ENCODE measurements around the gene DDX52.

DDX52 gene

GRCh38 chr17:37673386-37673785 is 30.1 kb upstream of the DDX52 start:
- no peak overlapping the region for H3K27ac ChIP-seq (ENCODE audit: low read depth, low read length, poor library complexity, severe bottlenecking)

GRCh38 chr17:37672548-37673078 is 29.4 kb upstream of the DDX52 start:
- H3K4me3 ChIP-seq (ENCODE audit: low read depth, low read length, poor library complexity, severe bottlenecking), result no peak overlapping the region
- no peak overlapping the region for H3K9ac ChIP-seq (ENCODE audit: low read length)
- H3K36me3 ChIP-seq (ENCODE audit: insufficient read depth, low read length), result no peaks in the 10 kb centered on the region
- no peaks in the 10 kb centered on the region for H4K20me1 ChIP-seq (ENCODE audit: insufficient read depth, low read length)
- no peak overlapping the region for H3K27ac ChIP-seq (ENCODE audit: low read depth, low read length, poor library complexity, severe bottlenecking)
- H3K9me2 ChIP-seq (ENCODE audit: low read depth, low read length), result no peaks in the 10 kb centered on the region
- no peaks in the 10 kb centered on the region for H3F3A ChIP-seq (ENCODE audit: insufficient read depth, low read length)
- no peaks in the 10 kb centered on the region for H3K79me2 ChIP-seq (ENCODE audit: insufficient read depth, low read length)
- H2AFZ ChIP-seq (ENCODE audit: low read length), result no peak overlapping the region
- peaks cover 5% of the 10 kb centered on the region; the same call in 1 of the 2 replicates for H3K27me3 ChIP-seq (ENCODE audit: insufficient read depth, low read length)
- TF ChIP-seq EZH2 (IDR thresholded peaks at IDR 0.05; ENCODE audit: borderline replicate concordance, low read length), result no peak
- no peak for TF ChIP-seq CTCF (IDR thresholded peaks at IDR 0.05; ENCODE audit: low read length)
- no peaks in the 10 kb centered on the region for H3K4me1 ChIP-seq (ENCODE audit: insufficient read depth, low read length, severe bottlenecking)
- no peak overlapping the region for H3K4me2 ChIP-seq (ENCODE audit: low read length)
- H3K9me3 ChIP-seq (ENCODE audit: low read length), result no peaks in the 10 kb centered on the region

More at GRCh38 chr17:37673386-37673785, 30.1 kb upstream of the DDX52 start:
- H3K27me3 ChIP-seq (ENCODE audit: insufficient read depth, low read length), result no peaks in the 10 kb centered on the region; the same call in 1 of the 2 replicates
- no peaks in the 10 kb centered on the region for H3K36me3 ChIP-seq (ENCODE audit: insufficient read depth, low read length)
- H3K4me2 ChIP-seq (ENCODE audit: low read length), result no peak overlapping the region
- H3K4me1 ChIP-seq (ENCODE audit: insufficient read depth, low read length, severe bottlenecking), result no peaks in the 10 kb centered on the region
- no peak overlapping the region for H2AFZ ChIP-seq (ENCODE audit: low read length)
- TF ChIP-seq CTCF (IDR thresholded peaks at IDR 0.05; ENCODE audit: low read length) (no peak), EZH2 (IDR thresholded peaks at IDR 0.05; ENCODE audit: borderline replicate concordance, low read length) (no peak)
- H4K20me1 ChIP-seq (ENCODE audit: insufficient read depth, low read length), result no peaks in the 10 kb centered on the region
- H3K9me2 ChIP-seq (ENCODE audit: low read depth, low read length), result no peaks in the 10 kb centered on the region
- no peaks in the 10 kb centered on the region for H3F3A ChIP-seq (ENCODE audit: insufficient read depth, low read length)
- H3K4me3 ChIP-seq (ENCODE audit: low read depth, low read length, poor library complexity, severe bottlenecking), result no peak overlapping the region
- no peaks in the 10 kb centered on the region for H3K9me3 ChIP-seq (ENCODE audit: low read length)
- H3K9ac ChIP-seq (ENCODE audit: low read length), result no peak overlapping the region
- no peaks in the 10 kb centered on the region for H3K79me2 ChIP-seq (ENCODE audit: insufficient read depth, low read length)

GRCh38 chr17:37671824-37672547 is 28.7 kb upstream of the DDX52 start:
- Histone ChIP-seq H3K27ac (ENCODE audit: low read depth, low read length, poor library complexity, severe bottlenecking) (no peak overlapping the region), H3F3A (ENCODE audit: insufficient read depth, low read length) (no peaks in the 10 kb centered on the region), H2AFZ (ENCODE audit: low read length) (no peak overlapping the region), H3K9me3 (ENCODE audit: low read length) (no peaks in the 10 kb centered on the region), H3K4me1 (ENCODE audit: insufficient read depth, low read length, severe bottlenecking) (no peaks in the 10 kb centered on the region), H3K79me2 (ENCODE audit: insufficient read depth, low read length) (no peaks in the 10 kb centered on the region), H3K9ac (ENCODE audit: low read length) (no peak overlapping the region), H3K4me2 (ENCODE audit: low read length) (no peak overlapping the region), H4K20me1 (ENCODE audit: insufficient read depth, low read length) (no peaks in the 10 kb centered on the region), H3K4me3 (ENCODE audit: low read depth, low read length, poor library complexity, severe bottlenecking) (no peak overlapping the region), H3K36me3 (ENCODE audit: insufficient read depth, low read length) (no peaks in the 10 kb centered on the region), H3K9me2 (ENCODE audit: low read depth, low read length) (no peaks in the 10 kb centered on the region), H3K27me3 (ENCODE audit: insufficient read depth, low read length) (peaks cover 5% of the 10 kb centered on the region; the same call in 1 of the 2 replicates)
- TF ChIP-seq EZH2 (IDR thresholded peaks at IDR 0.05; ENCODE audit: borderline replicate concordance, low read length), result no peak

Measured in OCI-LY1 (cell line).